Thoracic aorta (tissue), 2 donors: ENCODE measurements around the gene GMPPB. TPM values are rescaled to one million over a fixed set of nuclear protein-coding genes. Genes with fewer than 3 reads are reported as not detected.

Experiments used
- ATAC-seq: fragments of 150-250 bp; one replicate; pipeline ENCODE4 v1.8.0; 2017; ENCODE audit warnings: low read depth; ENCODE audit not compliant: insufficient number of reproducible peaks, low FRiP score
- DNase-seq: peaks from one replicate; pipeline ENCODE4 v3.0.0-alpha.2; 2020; ENCODE audit warnings: low spot score
- H3K27ac ChIP-seq, 2 donors: fragments of 200-600 bp; sonication (generic); 1 replicate in 1 of 2; 2 replicates in 1 of 2; pipeline ENCODE4 v1.5.1; 2016; ENCODE audit warnings: mild to moderate bottlenecking in 2 of 2, moderate library complexity in 2 of 2
- H3K27me3 ChIP-seq: fragments of 200-600 bp; sonication (generic); replicated peaks from 2 replicates; pipeline ENCODE4 v1.6.0; 2016; ENCODE audit warnings: mild to moderate bottlenecking; ENCODE audit not compliant: insufficient read depth
- H3K36me3 ChIP-seq: fragments of 200-600 bp; sonication (generic); one replicate; pipeline ENCODE4 v1.5.1; 2016
- H3K4me1 ChIP-seq, 2 donors: fragments of 200-600 bp; sonication (generic); 1 replicate in 1 of 2; 2 replicates in 1 of 2; pipeline versions ENCODE4 v1.5.1 to v1.6.0; 2016; ENCODE audit warnings: low read depth in 2 of 2, mild to moderate bottlenecking in 1 of 2; ENCODE audit not compliant: control insufficient read depth in 1 of 2
- H3K4me3 ChIP-seq: fragments of 200-600 bp; sonication (generic); 2 replicates; pipeline ENCODE4 v1.5.1; 2016; ENCODE audit warnings: mild to moderate bottlenecking
- H3K9me3 ChIP-seq: fragments of 200-600 bp; sonication (generic); 2 replicates; pipeline ENCODE4 v1.5.1; 2016
- total RNA-seq, 2 donors: library from RNA; depleted of rRNA; stranded (reverse); fragments of >200 nt; gene quantifications; one replicate each; pipeline versions ENCODE4 v1.1.0 to v1.2.3, GENCODE V29; 2016
- TF ChIP-seq, protein P1 (sequence below): fragments of 200-600 bp; sonication (generic); IDR thresholded peaks from one replicate; pipeline ENCODE4 v1.5.1; 2019; ENCODE audit warnings: antibody characterized with exemption

Gene GMPPB
- total RNA-seq, 2 donors from 2014 or later: 30.5 to 43.1 TPM

DNA sequence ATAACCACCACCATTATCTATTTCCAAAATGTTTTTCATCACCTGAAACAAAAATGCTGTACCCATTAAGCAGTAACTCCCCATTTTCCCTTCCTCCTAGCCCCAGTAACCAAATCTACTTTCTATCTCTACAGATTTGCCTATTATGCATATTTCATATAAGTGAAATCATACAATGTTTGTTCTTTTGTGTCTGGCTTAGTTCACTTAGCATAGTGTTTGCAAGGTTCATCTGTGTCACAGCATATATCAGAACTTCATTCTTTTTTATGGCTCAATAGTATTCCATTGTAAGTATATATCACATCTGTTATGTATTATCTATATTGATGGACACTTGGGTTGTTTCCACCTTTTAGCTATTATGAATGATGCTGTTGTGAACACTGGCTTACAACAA lies 16.7 kb upstream of the GMPPB start:
- Histone ChIP-seq H3K4me1 (peaks cover 0 to 3% of the 10 kb centered on the region in 2 donors), H3K9me3 (no peaks in the 10 kb centered on the region), H3K27me3 (no peaks in the 10 kb centered on the region), H3K27ac (no peak overlapping the region), H3K36me3 (peaks cover 14% of the 10 kb centered on the region), H3K4me3 (no peak overlapping the region)
- DNase-seq (no peak), ATAC-seq (no peak)
- TF ChIP-seq, protein P1, sequence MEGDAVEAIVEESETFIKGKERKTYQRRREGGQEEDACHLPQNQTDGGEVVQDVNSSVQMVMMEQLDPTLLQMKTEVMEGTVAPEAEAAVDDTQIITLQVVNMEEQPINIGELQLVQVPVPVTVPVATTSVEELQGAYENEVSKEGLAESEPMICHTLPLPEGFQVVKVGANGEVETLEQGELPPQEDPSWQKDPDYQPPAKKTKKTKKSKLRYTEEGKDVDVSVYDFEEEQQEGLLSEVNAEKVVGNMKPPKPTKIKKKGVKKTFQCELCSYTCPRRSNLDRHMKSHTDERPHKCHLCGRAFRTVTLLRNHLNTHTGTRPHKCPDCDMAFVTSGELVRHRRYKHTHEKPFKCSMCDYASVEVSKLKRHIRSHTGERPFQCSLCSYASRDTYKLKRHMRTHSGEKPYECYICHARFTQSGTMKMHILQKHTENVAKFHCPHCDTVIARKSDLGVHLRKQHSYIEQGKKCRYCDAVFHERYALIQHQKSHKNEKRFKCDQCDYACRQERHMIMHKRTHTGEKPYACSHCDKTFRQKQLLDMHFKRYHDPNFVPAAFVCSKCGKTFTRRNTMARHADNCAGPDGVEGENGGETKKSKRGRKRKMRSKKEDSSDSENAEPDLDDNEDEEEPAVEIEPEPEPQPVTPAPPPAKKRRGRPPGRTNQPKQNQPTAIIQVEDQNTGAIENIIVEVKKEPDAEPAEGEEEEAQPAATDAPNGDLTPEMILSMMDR: no peak

DNA sequence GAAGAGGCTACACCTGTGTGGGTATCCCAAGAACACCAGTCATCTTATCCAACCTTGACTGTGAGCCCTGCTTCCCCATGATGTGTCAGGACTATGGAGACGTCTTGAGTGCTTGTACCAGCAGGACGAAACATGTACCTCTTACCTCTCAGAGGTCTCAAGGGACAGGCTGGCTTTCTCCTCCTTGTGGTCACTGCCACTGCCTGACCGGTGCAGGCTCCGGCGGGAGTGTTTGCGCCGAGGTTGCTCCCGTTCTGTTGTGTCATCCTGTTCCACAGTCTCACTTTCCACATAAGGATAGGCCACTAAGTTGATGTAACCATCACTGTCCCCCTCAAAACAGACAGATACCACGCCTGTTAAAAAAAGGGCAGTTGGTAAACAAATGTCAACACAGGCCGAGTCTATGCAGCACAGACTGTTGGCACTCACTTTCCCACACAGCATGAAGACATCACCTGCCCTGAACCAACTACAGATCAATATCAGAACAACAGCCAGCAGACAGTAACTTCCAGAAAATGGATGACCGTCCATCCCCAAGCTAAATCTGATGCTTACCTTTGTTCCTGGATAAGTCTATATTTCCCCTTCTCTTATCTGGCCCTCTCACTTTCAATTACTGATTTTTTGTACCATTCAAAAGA lies 14.4 kb upstream of the GMPPB start:
- ATAC-seq: no peak
- DNase-seq: no peak
- no peak overlapping the region for H3K4me3 ChIP-seq
- H3K36me3 ChIP-seq: peaks cover 23% of the 10 kb centered on the region
- TF ChIP-seq, protein P1: no peak
- no peaks in the 10 kb centered on the region for H3K9me3 ChIP-seq
- H3K27me3 ChIP-seq: no peaks in the 10 kb centered on the region
- no peak overlapping the region for H3K27ac ChIP-seq
- H3K4me1 ChIP-seq: peaks cover 0 to 3% of the 10 kb centered on the region in 2 donors

DNA sequence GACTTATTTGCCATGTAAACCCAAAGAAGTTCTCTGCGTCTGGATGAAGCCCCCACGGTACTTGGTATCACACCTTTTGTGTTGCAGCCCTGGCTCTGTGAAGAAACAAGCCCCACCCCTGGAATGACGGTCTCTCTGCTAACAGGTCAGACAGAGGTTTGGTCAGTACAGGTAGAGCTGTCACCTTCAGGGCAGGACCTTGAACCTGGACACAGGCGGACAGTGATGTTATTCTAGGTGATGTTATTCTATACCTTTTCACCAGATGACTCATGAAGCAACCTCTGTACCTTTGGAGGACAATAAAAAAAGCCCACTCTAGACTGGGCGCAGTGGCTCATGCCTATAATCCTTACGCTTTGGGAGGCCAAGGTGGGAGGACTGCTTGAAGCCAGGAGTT lies 11.0 kb upstream of the GMPPB start:
- ATAC-seq (no peak), DNase-seq (no peak)
- H3K4me1 ChIP-seq: no peaks in the 10 kb centered on the region
- peaks cover 32% of the 10 kb centered on the region for H3K36me3 ChIP-seq
- H3K9me3 ChIP-seq: no peaks in the 10 kb centered on the region
- H3K27ac ChIP-seq: no peak overlapping the region
- no peak overlapping the region for H3K4me3 ChIP-seq
- TF ChIP-seq, protein P1: no peak
- H3K27me3 ChIP-seq: no peaks in the 10 kb centered on the region

DNA sequence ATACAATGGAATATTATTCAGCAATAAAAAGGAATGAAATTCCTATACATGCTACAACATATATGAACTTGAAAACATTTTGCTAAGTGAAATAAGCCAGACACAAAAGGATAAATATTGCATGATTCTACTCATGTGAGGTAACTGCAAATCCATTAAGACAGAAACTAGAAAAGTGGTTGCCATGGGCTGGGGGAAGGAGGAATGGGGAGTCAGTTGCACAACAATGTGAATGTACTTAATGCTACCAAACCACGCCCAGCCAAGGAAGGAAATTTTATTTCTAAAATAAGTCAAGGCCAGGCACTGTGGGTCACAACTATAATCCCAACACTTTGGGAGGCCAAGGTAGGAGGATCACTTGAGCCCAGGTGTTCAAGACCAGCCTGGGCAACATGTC lies 9.8 kb upstream of the GMPPB start:
- no peak overlapping the region for H3K4me3 ChIP-seq
- DNase-seq (no peak), ATAC-seq (no peak)
- no peak overlapping the region for H3K27ac ChIP-seq
- no peaks in the 10 kb centered on the region for H3K4me1 ChIP-seq
- TF ChIP-seq, protein P1: no peak
- no peaks in the 10 kb centered on the region for H3K9me3 ChIP-seq
- peaks cover 32% of the 10 kb centered on the region for H3K36me3 ChIP-seq
- H3K27me3 ChIP-seq: no peaks in the 10 kb centered on the region

DNA sequence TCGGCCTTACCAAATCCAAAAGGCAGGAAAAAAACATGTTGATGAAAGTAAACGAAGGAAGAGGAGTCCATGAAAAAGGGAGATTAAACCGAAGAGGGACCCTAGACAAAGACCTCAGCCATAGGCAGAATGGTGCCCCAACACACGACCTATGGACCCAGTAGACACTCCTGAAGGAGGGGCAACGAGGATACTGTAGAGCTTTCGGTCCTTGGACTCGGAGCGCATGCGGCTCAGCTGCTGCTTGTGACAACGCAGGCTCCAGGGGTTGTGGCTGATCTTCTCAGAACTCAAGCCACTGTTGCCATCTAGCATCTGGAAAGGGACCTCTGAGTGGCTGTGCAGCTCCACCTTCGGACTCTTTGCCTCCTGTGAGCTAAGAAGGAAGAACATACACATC lies 8.8 kb upstream of the GMPPB start:
- no peaks in the 10 kb centered on the region for H3K27me3 ChIP-seq
- no peaks in the 10 kb centered on the region for H3K9me3 ChIP-seq
- ATAC-seq: no peak
- H3K4me1 ChIP-seq: no peaks in the 10 kb centered on the region
- DNase-seq: no peak
- TF ChIP-seq, protein P1: no peak
- H3K27ac ChIP-seq: no peak overlapping the region
- peaks cover 32% of the 10 kb centered on the region for H3K36me3 ChIP-seq
- H3K4me3 ChIP-seq: no peak overlapping the region
